HG02973 (cell line): ENCODE results near the gene INSYN2B.
"Not testable (repeated sequence)": the region's sequence is repeated elsewhere in the genome, so short reads cannot be mapped to it uniquely, and the experiment has no call there.

Experiments
- ATAC-seq: cut with Tn5 transposase; IDR thresholded peaks from one replicate; pipeline ENCODE4 v1.9.1; 2021; ENCODE audit warnings: moderate library complexity; ENCODE audit not compliant: unreplicated experiment

Gene INSYN2B

DNA sequence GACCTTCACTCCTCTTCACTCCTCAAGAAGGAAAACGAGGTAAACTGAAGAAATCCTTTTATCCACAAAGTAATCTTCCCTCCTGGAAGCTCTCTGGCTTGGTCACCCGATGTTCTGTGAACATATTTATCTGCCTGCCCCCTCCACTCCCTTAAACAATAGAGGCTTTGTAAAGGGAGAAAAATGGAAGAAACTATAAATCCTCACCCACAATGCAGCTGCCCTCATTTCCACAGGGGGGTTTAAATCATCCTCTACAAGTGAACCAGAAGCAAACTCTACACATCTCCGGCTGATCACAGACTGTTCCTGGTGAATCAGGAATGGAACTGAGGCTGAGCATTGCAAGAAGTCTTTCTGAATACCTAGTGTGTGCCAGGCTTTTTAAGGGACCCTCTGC is 7.2 kb downstream of the INSYN2B start:
- no peak for ATAC-seq

DNA sequence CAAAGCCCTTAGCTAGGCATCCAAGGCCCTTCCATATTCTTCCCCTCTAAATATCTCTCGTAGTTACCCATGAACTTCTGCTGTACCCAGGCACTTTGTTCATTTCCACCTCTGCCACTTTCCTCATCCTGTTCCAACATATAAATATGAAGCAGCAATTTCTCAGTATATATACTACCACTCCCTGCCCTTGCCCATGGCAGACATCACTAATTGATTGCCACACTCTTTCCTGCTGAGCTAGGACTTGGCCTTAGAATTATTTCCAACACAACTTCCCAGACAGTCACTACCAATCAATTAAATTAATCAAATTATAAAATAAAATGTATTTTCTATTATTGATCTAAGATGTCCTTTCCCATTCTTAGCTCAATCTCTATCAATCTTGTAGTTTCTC is 8.5 kb downstream of the INSYN2B start:
- no peak for ATAC-seq

GRCh38 chr5:169970911-169971765 is 9.2 kb downstream of the INSYN2B start:
- no peak for ATAC-seq

GRCh38 chr5:169970339-169970738 is 10.0 kb downstream of the INSYN2B start:
- ATAC-seq, result no peak

DNA sequence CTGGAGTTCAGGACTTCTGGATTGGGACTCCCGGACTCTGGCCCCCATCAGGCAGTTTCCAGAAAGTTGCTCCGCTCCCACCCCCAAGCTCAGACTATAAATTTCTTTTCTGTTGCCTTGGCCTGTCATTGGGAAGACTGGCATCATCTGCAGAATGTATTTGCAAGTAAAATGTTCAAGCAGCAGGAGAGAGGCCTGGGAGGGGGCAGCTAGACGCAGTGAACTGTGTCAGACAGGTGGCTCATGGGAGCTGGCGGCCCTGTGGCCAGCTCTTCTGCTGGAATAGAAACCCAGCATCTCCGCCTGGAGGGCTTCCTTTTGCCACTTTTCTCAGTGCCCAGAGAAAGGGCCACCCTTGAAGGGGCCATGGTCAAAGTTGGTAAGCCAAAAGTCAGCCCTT is 16.0 kb downstream of the INSYN2B start:
- no peak for ATAC-seq

DNA sequence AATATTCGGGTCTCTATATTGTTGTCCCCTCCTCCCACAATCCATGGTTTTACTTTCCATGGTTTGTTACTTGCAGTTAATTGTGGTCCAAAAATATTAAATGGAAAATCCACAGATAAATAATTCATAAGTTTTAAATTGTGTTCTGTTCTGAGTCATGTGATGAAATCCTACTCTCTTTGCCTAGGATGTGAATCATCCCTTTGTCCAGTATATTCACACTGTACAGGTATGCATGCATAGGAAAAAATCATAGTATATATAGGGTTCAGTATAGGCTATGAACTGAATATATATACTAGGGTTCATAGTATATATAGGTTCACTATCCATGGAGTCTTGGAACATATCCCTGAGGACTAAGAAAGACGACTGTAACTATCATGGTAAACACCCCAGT is 19.6 kb downstream of the INSYN2B start:
- ATAC-seq, result no peak

DNA sequence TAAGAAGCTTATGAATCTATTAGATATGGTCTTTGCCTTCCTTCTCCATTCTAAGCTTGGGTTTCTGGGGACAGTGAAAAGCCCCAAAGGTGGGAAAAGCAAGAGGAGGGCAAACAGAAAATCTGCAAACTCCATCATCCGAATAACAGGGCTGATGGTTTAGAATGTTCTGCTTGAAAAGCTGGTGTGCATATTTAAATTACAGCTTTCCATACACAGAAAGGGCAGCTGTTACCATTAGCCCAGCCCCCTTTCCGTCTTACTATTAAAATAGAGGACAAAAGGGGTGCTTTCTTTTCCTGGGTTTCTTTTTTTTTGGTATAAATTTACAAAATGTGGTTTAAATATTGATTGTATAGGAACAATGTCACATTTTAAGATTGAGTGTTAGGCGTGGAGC is 22.0 kb downstream of the INSYN2B start:
- ATAC-seq, result no peak

DNA sequence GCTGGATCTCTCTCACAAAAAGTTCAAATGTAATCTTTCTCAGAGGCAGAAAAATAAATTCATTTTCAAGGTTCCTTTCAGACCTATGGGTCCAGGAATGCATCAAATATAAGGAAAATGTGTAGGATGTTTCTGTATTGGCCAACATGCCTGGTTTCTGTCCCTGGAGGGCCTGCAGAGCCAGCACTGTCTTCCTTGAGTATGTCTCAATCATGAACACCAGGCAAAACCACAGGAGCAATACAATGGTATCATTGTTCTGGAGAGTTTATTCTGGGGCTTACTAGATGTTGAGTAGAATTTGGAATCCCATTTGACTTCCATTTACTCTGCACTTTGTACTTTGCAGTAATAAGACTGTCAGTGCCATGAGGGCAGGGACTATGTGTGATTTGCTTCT is 23.5 kb downstream of the INSYN2B start:
- ATAC-seq, result no peak

DNA sequence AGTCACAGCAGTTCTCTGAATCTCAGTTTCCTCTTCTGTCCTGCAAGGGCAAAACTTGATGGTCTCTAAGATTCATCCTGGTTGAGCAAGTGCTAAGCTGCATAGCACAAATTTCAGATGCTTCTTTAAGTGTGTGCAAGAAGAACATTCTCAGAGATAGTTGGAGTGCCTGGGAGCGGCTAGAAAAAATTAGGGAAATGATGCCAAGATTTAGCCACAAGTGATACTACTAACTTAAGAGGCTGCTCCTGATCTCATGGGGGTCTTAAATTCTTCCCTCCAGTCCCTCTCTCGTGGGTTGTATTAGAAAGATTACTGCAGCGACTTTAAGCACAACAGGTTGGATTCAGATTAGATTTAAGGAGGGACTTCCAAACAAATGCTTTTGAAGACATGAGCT is 24.2 kb downstream of the INSYN2B start:
- no peak for ATAC-seq

- ATAC-seq, result no peak
Measured at GRCh38 chr5:169954786-169955185, 25.5 kb downstream of the INSYN2B start.

- ATAC-seq, result not testable (repeated sequence)
Measured at GRCh38 chr5:169953196-169953595, 27.1 kb downstream of the INSYN2B start.

DNA sequence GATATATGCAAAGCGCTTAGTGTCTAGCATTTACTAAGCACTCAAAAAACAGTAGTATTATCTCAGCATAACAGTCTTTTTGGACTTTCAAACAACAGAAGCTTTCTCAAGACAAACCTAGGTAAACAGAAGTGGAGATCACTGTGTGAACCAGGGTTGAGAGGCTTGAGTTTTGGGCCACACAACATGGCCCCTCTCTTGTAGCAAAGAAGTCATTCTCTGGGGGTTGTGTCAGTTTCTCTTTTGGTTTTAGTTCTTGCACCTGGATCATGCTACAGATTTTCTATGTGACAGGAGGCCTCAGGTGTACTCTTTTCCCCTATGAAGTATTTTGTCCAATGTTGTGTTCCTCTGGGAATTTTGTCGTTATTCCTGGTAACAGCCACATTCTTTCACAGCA is 30.0 kb downstream of the INSYN2B start:
- ATAC-seq, result no peak

DNA sequence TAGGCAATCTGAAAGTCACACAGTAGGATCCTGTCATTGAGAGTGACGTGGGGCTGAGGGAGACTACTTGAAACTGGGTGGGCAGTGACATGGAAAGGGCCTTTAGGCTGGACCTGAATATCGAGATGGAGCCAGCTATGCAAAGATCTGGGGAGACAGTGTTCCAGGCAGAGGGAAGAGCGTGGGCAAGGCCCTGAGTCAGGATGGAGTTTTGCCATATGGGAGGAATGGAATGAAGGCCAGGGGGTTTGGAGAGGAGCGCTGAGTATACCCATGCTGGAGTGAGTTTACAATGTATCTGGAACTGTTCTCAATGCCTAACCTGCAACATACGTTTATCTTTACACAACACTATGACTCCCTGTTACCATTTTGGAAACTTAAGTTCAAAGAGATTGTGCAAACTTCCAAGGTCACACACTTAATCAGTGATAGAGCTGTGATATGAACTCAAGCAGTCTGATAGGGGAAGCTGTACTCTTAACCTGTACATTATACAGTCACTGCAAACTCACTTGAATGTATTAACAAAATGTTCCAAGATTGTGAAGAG is 33.5 kb downstream of the INSYN2B start:
- ATAC-seq, result no peak

DNA sequence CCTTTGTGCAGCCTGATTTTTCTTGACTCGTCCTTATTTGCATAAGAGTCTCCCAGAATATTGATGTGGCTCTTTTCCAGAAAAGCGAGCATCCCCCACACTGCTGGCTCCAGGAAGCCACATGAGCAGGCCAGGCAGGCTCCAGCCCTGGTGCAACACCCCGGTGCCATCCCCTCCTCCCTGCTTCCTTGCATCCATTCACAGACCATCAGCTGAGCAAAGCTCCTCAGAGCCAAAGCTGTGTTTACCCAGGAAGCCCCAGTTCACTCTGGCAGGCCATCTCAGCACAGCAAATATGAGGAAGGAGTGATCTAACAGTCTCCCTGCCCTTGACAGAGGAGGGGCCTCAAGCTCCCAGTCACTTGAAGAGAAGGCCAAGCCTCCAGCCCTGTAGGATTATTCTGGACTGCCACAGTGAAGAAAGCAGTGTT is 34.4 kb downstream of the INSYN2B start:
- no peak for ATAC-seq

DNA sequence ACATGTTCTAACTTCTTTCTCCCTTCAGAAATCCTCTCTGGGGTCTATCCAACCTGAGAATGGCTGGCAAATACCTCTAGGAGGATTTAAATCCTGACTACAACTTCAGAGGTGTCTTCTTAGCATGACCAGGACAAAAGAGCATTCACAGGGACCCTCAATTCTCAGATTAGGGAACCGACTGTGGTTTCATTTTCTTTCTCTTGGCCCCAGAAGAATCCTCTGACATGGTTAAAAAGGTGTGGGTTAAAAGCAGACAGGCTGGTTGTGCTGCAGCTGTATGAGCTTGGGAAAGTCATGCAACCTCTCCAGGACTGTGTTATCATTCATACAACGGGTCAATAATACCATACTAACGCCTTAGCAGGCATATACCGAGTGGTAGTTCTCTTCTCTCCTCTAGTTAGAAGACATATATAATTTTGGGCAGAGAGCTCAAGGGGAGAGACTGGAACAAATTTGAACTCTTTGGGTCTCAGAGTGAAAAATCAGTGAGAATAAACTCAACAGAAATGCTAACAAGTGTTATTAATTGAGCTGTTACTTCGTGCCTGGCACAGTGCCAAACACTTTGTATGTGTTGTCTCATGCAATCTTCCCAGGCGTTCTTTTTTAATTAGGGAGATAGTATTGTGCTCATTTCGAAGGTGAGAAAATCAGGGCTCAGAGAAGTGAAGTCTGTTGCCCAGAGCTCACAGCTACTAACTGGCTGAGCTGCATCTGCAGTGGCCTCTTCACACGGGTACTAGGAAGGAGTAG is 35.2 kb downstream of the INSYN2B start:
- ATAC-seq, result no peak

DNA sequence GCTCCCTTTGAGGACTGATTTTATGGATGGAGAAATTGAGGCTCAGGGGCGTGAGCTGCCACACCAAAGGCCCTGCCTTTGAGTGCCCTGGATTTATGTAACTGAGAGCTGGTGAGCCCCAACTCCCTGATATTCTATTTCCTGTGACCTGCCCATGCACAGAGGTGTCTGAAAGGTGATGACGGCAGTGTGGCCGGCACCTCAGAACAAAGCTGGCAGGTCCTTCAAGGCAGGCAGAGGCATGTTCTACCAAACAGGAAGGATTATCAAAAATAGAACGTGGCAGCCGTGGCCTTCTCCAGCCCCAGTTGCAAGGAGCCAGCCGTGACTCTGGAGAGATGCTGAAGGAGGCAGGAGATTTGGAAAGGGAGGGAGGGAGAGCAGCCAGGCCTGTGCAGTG is 36.2 kb downstream of the INSYN2B start:
- ATAC-seq, result no peak

GRCh38 chr5:169943026-169943425 is 37.3 kb downstream of the INSYN2B start:
- no peak for ATAC-seq

DNA sequence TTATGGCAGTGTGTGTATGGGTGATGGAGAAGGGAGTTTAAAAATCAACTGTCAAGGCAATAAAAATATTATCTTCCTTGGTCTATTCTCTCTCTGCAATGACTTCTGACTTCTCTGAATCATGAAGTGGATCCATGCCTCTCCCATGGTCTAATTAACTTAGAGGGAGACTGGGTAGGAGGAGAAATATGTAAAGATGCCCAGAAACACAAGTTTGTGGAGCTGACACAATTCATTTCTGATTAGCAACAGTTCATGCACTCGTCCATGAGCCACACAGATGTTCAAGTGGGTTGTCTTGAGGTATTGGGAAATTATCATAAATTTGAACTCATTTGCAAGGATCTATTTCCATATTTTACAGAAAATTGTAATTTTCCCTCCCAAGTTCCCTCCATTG is 38.1 kb downstream of the INSYN2B start:
- ATAC-seq, result no peak

DNA sequence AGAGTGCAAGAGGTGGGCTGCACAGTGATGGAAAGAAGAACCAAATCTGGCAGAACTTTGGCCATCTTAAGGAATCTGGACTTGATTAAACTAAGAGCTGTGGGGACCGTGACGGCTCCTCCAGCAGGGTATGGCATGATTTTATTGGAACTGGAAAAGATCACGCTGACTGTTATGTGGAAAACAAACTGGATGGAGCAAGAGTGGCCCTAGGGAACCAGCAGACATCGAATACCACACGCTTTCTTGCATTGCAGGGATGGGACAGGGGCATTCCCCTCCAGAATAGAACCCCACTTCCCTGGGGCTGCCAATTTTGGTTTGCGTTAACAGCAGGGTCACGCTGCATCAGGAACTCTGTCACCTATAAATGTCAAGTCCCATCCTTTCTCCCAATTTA is 38.8 kb downstream of the INSYN2B start:
- no peak for ATAC-seq

DNA sequence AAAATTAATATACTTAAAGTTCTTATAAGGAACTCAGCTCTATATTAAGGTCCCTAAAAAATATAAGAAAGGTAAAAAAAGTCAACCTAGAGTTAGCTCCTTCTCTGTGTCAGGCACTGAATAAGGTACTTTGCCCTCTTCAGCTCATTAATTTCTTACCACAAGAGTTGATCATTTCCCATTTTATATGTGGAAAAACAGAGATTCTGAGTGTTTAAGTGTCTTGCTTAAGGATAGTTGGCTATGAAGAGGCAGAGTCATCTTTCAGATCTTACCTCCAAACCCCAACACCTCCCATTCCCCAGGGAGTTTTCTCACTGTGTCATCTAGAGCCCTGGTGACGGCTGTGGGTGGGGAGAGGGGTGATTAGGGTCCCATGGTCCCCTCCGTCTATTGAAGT is 40.6 kb downstream of the INSYN2B start:
- no peak for ATAC-seq

DNA sequence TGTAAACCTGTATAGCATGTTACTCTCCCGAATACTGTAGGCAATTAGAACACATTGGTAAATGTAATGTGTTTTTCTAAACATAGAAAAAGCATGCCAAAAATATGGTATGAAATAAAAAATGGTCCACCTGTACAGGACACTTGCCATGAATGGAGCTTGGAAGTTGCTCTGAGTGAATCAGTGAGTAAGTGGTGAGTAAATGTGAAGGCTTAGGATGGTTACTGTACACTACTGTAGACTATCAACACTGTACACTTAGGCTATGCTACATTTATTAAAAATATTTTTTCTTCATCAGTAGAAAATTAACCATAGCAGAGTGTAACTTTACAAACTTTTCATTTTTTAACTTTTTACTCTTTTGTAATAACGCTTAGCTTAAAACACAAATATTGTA is 41.9 kb downstream of the INSYN2B start:
- ATAC-seq, result no peak

GRCh38 chr5:169935762-169936161 is 44.5 kb downstream of the INSYN2B start:
- ATAC-seq, result no peak
